ENCODE data around the gene WRAP53.

WRAP53 gene

DNA sequence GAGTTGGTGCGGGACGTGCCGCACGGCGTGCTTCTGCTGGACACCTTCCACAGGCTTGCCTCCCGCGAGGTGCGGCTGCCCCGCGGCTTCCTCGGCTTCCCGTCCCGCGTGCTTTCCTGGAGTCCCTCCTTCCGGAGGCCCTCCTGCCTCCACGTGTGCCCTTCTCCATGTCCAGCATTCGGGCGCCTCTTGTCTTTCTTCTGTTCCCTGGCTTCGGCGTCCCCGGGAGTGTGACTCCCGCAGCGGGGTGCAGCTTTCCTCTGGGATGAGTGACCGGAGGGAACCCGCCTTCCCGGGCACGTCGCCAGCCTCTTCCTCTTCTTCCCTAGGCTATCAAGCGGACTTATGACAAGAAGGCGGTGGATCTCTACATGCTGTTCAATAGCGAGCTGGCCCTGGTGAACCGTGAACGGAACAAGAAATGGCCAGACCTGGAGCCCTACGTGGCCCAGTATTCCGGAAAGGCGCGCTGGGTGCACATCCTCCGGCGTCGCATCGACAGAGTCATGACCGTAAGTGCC lies 52.3 kb downstream of the WRAP53 start:
- no peak for DNase-seq (ENCODE audit: low read depth in 1 of 2, low spot score in 1 of 2)

DNA sequence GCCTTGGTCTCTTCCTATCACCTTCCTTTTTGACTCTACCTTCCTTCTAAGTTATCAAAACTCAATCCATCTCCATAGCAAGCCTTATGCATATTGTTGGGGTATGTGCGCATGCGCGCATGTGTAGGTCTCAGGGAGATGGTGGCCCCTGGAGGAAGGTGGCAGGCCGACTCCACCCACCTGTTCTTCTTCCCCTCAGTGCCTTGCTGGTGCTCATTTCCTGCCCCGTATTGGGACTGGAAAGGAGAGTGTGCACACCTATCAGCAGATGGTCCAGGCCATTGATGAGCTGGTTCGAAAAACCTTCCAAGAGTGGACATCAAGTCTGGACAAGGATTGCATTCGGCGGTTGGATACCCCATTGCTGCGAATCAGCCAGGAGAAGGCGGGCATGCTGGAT lies 54.5 kb downstream of the WRAP53 start:
- DNase-seq (ENCODE audit: low read depth in 1 of 2, low spot score in 1 of 2) = no peak

DNA sequence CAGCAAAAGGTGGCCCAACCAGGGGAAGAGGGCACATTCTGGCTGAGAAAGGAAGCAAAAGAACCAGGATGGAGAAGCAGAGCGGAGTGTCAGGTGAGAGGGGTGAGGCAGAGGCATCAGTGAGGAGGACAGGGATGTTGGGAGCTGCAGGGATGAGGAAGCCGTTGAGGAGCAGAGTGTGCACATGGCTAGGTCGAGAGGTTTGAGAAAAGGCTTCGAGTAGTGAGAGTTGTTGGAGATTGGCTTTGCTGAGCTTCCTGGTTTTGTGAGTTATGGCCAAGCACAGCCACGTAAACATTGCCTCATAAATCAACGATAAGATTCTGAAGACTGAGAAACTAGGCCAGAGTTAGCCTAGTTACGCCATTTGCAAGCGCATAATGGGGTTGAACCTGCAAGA lies 56.1 kb downstream of the WRAP53 start:
- DNase-seq (ENCODE audit: low read depth in 1 of 2, low spot score in 1 of 2) = no peak

DNA sequence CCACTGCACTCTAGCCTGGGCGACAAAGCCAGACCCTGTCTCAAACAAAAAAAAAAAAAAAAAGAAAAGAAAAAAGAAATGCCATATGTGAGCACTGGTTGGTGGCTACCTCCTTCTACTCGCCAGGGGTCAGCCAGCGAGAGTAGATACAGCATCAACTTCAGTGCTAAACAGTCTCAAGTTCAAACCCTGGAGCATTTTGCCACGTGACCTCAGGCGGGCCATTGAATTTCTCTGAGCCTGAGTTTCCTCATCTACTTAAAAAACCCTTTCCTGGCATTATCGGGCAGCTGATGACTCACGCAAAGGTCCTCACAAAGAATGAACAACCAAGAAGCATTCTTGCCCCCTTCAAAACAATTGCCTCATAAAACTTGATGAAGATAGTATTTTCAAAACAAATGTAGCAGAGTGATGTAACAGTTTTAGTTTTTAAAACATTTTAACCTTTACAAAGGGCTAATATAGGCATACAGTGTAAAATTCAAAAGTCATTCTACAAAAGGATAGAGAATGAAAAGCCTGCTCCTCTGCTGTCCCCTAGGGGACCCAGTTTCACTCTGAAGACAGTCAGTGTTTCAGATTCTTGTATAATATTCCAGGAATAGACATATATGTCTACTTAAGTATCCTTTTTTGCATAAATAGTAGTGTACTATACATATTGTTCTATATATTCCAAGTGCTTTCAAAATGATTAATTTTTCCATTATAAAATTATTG lies 57.6 kb downstream of the WRAP53 start:
- DNase-seq (ENCODE audit: low read depth in 1 of 2, low spot score in 1 of 2) = no peak

DNA sequence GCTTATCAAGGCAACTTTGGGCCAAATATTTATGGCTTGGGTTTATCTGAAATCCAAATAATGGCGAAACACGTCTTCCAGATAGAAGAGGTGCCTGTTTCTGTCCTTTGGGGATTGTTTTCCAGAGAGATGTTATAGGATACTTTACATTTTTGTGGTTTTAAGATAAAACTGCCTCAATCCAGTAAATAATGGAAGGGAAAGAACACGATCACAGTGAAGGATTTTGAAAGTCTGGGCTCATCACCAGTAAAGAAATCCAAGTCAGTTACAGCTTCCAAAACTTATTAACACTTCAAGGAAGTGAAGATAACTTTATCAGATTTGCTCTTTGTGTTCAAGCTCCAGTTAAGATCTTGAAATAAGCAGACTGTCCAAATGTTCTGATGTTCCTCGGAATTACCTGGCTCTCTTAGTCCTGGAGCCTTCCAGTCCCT lies 59.4 kb downstream of the WRAP53 start:
- DNase-seq (ENCODE audit: low read depth in 1 of 2, low spot score in 1 of 2) = no peak

DNA sequence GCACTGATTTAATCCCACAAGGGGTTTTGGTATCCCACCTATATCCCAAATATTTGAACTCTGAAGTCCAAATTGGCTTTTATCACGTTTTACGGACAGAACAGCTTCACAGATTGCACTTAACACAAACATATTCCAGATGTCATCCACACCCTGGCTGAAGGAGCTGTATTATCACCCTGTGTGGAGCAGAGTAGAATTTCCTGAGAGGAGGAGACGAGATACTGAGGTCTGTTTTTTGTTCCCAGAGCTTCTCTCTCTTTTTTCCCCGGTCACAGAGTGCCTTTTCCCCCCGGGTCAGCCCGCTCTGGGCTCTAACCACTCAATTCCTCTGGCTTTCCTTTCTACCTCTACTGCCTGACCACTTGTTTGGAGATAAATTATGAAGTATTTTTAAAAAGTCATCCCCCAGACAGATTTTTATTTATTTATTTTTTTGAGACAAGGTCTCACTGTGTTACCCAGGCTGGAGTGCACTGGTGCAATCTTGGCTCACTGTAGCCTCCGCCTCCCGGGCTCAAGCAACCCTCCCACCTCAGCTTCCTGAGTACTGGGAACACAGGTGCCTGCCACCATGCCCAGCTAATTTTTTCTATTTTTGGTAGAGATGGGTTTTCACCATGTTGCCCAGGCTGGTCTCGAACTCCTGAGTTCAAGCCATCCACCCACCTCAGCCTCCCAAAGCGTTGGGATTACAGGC lies 59.9 kb downstream of the WRAP53 start:
- no peak for DNase-seq (ENCODE audit: low read depth in 1 of 2, low spot score in 1 of 2)

DNA sequence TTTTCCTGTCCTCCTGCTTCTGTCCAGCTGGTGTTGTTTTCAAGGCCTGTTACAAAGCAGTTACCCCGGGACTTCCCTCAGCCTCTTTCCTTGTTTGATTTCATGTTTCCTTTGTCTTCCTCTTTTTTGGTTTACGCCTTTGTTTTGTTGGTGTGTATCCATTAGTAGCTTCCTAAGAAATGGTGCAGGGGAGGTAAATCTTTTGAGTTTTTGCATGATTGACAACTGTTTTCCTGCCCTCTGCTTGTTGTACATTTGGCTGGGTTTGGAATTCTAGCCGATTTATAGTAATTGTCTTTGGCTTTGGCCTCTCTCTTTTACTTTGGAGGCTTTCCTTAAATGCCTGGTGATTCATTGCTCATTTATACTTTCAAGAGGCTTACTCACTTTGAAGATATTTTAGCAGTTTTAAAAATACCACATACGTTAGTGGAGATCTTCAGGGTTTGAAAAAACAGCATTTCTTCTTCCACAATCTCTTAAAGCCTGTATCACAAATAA lies 62.1 kb downstream of the WRAP53 start:
- DNase-seq (ENCODE audit: low read depth in 1 of 2, low spot score in 1 of 2) = no peak
